NCI-H146 (cell line): Measurements from ENCODE around the gene TENM4.
"Not testable (repeated sequence)": the region's sequence is repeated elsewhere in the genome, so short reads cannot be mapped to it uniquely, and the experiment has no call there.

Source experiments
- DNase-seq: peaks from one replicate; lab custom pipeline; 2025; lab: John Stamatoyannopoulos, UW

The TENM4 gene

GRCh38 chr11:79244798-79245197 is 196.0 kb downstream of the TENM4 start:
- no peak for DNase-seq

GRCh38 chr11:79244241-79244772 is 196.5 kb downstream of the TENM4 start:
- no peak for DNase-seq

GRCh38 chr11:79243422-79244210 is 197.2 kb downstream of the TENM4 start:
- no peak for DNase-seq

GRCh38 chr11:79242616-79243015 is 198.2 kb downstream of the TENM4 start:
- DNase-seq: no peak

GRCh38 chr11:79241852-79242241 is 199.0 kb downstream of the TENM4 start:
- DNase-seq: no peak

GRCh38 chr11:79241205-79241851 is 199.5 kb downstream of the TENM4 start:
- DNase-seq: no peak

- DNase-seq: no peak
These were observed 203.1 kb downstream of the TENM4 start for GRCh38 chr11:79237703-79238102.

- DNase-seq: no peak
These were observed 203.7 kb downstream of the TENM4 start for GRCh38 chr11:79237091-79237490.

- no peak for DNase-seq
These were observed 204.3 kb downstream of the TENM4 start for GRCh38 chr11:79236541-79236971.

- DNase-seq: no peak
These were observed 205.1 kb downstream of the TENM4 start for GRCh38 chr11:79235696-79236095.

- no peak for DNase-seq
These were observed 208.5 kb downstream of the TENM4 start for GRCh38 chr11:79232346-79232745.

GRCh38 chr11:79229047-79229446 is 211.8 kb downstream of the TENM4 start:
- DNase-seq: no peak

- DNase-seq: no peak
These were observed 212.8 kb downstream of the TENM4 start for GRCh38 chr11:79227767-79228755.

- no peak for DNase-seq
These were observed 213.5 kb downstream of the TENM4 start for GRCh38 chr11:79227308-79227707.

- no peak for DNase-seq
These were observed 214.7 kb downstream of the TENM4 start for GRCh38 chr11:79226126-79226525.

GRCh38 chr11:79222163-79222562 is 218.7 kb downstream of the TENM4 start:
- not testable (repeated sequence) for DNase-seq

GRCh38 chr11:79221444-79222130 is 219.2 kb downstream of the TENM4 start:
- no peak for DNase-seq

- no peak for DNase-seq
These were observed 220.7 kb downstream of the TENM4 start for GRCh38 chr11:79220171-79220570.

GRCh38 chr11:79219186-79220045 is 221.4 kb downstream of the TENM4 start:
- no peak for DNase-seq

GRCh38 chr11:79212741-79213190 is 228.1 kb downstream of the TENM4 start:
- DNase-seq: no peak
